Stimulated activated CD8-positive, alpha-beta memory T cell treated with anti-CD3 and anti-CD28 coated beads, Interleukin-15, amount 100 ng/mL, for 4 hours (primary cell): ENCODE results near the gene AGTR1.

ENCODE experiments used
- DNase-seq, 2 donors: peaks; one replicate each; pipeline ENCODE4 v3.0.0-alpha.2; 2020; ENCODE audit warnings: low read depth in 2 of 2

The AGTR1 gene

GRCh38 chr3:148697306-148698189 lies at the start of gene AGTR1:
AGTR1 (plus strand) TSS chr3:148697903; CDS start chr3:148741036, 43,133 bp downstream.
- DNase-seq = no peak

- no peak for DNase-seq
These were observed 48.9 kb upstream of the AGTR1 start for GRCh38 chr3:148648685-148649352.

- DNase-seq = no peak
These were observed 46.2 kb upstream of the AGTR1 start for GRCh38 chr3:148651549-148651948.

GRCh38 chr3:148654433-148654832 lies 43.3 kb upstream of the AGTR1 start:
- DNase-seq = no peak

GRCh38 chr3:148657470-148657869 lies 40.2 kb upstream of the AGTR1 start:
- no peak for DNase-seq

GRCh38 chr3:148659512-148659911 lies 38.2 kb upstream of the AGTR1 start:
- DNase-seq = no peak

- DNase-seq = no peak
These were observed 17.4 kb upstream of the AGTR1 start for GRCh38 chr3:148680289-148680688.

GRCh38 chr3:148681080-148681479 lies 16.6 kb upstream of the AGTR1 start:
- DNase-seq = no peak

- DNase-seq = no peak
These were observed 14.7 kb upstream of the AGTR1 start for GRCh38 chr3:148682997-148683396.

- DNase-seq = no peak
These were observed 3.6 kb upstream of the AGTR1 start for GRCh38 chr3:148694116-148694515.

- no peak for DNase-seq
These were observed 597 bp downstream of the AGTR1 start for GRCh38 chr3:148698190-148698810.

- no peak for DNase-seq
These were observed 7.6 kb downstream of the AGTR1 start for GRCh38 chr3:148705314-148705713.

- DNase-seq = no peak
These were observed 10.1 kb downstream of the AGTR1 start for GRCh38 chr3:148707601-148708380.

- DNase-seq = no peak
These were observed 10.7 kb downstream of the AGTR1 start for GRCh38 chr3:148708409-148708808.

GRCh38 chr3:148709560-148710253 lies 12.0 kb downstream of the AGTR1 start:
- no peak for DNase-seq

- DNase-seq = no peak
These were observed 13.0 kb downstream of the AGTR1 start for GRCh38 chr3:148710665-148711064.

GRCh38 chr3:148711981-148712666 lies 14.4 kb downstream of the AGTR1 start:
- no peak for DNase-seq

GRCh38 chr3:148714521-148714920 lies 16.8 kb downstream of the AGTR1 start:
- DNase-seq = no peak

GRCh38 chr3:148716657-148717056 lies 19.0 kb downstream of the AGTR1 start:
- no peak for DNase-seq

- DNase-seq = no peak
These were observed 20.3 kb downstream of the AGTR1 start for GRCh38 chr3:148717885-148718561.
